Right atrium auricular region (tissue), 2 donors: ENCODE measurements around the gene PPBP. TPM values are rescaled to one million over a fixed set of nuclear protein-coding genes. Genes with fewer than 3 reads are reported as not detected.
A peak's percentile ranks its signal among the peaks of the same experiment; 100 is the strongest.

Experiments used
- DNase-seq: peaks from one replicate; pipeline ENCODE4 v3.0.0-alpha.2; 2019; ENCODE audit warnings: low spot score
- H3K27ac ChIP-seq, 2 donors: fragments of 200-600 bp; sonication (generic); 1 replicate in 1 of 2; 2 replicates in 1 of 2; pipeline ENCODE4 v1.5.1; 2016 to 2019
- H3K27me3 ChIP-seq, 2 donors: fragments of 200-600 bp; sonication (generic); one replicate each; pipeline versions ENCODE4 v1.5.1 to v1.6.0; 2017 to 2019
- H3K36me3 ChIP-seq: fragments of 200-600 bp; sonication (generic); one replicate; pipeline ENCODE4 v1.5.1; 2016
- H3K4me1 ChIP-seq, 2 donors: fragments of 200-600 bp; sonication (generic); one replicate each; pipeline versions ENCODE4 v1.5.1 to v1.6.0; 2017 to 2019
- H3K4me3 ChIP-seq, 2 donors: fragments of 200-600 bp; sonication (generic); 1 replicate in 1 of 2; 2 replicates in 1 of 2; pipeline ENCODE4 v1.5.1; 2017 to 2019; ENCODE audit warnings: mild to moderate bottlenecking in 1 of 2, moderate library complexity in 1 of 2
- H3K9me3 ChIP-seq, 2 donors: fragments of 200-600 bp; sonication (generic); one replicate each; pipeline ENCODE4 v1.5.1; 2019
- CTCF ChIP-seq, 2 donors: fragments of 200-600 bp; sonication (generic); IDR thresholded peaks; one replicate each; pipeline ENCODE4 v1.5.1; 2019; ENCODE audit warnings: antibody characterized with exemption in 2 of 2
- total RNA-seq, 2 donors: library from RNA; depleted of rRNA; stranded (reverse); fragments of >200 nt; gene quantifications; one replicate each; pipeline ENCODE4 v1.1.0, GENCODE V29; 2016

PPBP gene, protein sequence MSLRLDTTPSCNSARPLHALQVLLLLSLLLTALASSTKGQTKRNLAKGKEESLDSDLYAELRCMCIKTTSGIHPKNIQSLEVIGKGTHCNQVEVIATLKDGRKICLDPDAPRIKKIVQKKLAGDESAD
- total RNA-seq: 1 to 10 TPM in 1 of 2 donors, not detected in 1; 1.6 TPM

DNA sequence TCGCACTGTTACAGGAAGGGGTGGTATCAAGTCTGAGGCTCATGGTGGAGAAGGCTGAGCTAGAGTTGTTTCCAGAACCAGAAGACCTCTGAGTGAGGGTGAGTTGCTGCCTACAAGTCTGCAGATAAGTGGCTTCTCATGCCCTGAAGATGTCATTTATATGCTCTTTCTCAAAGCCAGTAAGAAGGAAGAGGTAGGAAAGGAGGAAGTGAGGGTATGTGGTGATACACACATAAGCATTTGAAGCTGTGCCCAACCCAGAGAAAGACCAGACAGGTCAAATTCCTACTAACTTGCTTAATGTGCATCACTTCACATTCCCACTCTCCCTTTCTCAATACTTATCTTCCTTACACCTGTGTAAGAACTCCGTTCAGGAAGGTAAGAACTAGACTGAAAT lies at the start of gene PPBP:
Gene PPBP (minus strand): TSS at position 130 of the 400 bp plus-strand sequence. CDS start 87 bp downstream, at position 43.
- no peak for TF ChIP-seq CTCF (IDR thresholded peaks at IDR 0.05)
- no peaks in the 10 kb centered on the region for H3K9me3 ChIP-seq
- DNase-seq: no peak
- H3K27ac ChIP-seq: no peak within 1 kb of the TSS
- no peaks in the 10 kb centered on the region for H3K27me3 ChIP-seq
- no peaks in the 10 kb centered on the region for H3K4me1 ChIP-seq
- H3K36me3 ChIP-seq: no peaks in the 10 kb centered on the region
- H3K4me3 ChIP-seq: no peak within 1 kb of the TSS

- DNase-seq: no peak
- no peak for TF ChIP-seq CTCF (IDR thresholded peaks at IDR 0.05)
- H3K4me1 ChIP-seq: peaks cover 3 to 8% of the 10 kb centered on the region in 2 donors
- H3K27me3 ChIP-seq: no peaks in the 10 kb centered on the region
- no peaks in the 10 kb centered on the region for H3K9me3 ChIP-seq
- no peak overlapping the region for H3K27ac ChIP-seq
- H3K36me3 ChIP-seq: no peaks in the 10 kb centered on the region
- peak overlapping the region in 1 of 2 donors; percentile 66 for H3K4me3 ChIP-seq
Observed at GRCh38 chr4:74037076-74037955, 49.3 kb upstream of the PPBP start.

- TF ChIP-seq CTCF (IDR thresholded peaks at IDR 0.05): no peak
- H3K4me3 ChIP-seq: no peak overlapping the region
- peaks cover 0 to under 1% of the 10 kb centered on the region in 2 donors for H3K9me3 ChIP-seq
- H3K27me3 ChIP-seq: no peaks in the 10 kb centered on the region
- DNase-seq: no peak
- peaks cover 3 to 8% of the 10 kb centered on the region in 2 donors for H3K4me1 ChIP-seq
- no peak overlapping the region for H3K27ac ChIP-seq
- no peaks in the 10 kb centered on the region for H3K36me3 ChIP-seq
Observed at GRCh38 chr4:74033739-74034138, 45.7 kb upstream of the PPBP start.

DNA sequence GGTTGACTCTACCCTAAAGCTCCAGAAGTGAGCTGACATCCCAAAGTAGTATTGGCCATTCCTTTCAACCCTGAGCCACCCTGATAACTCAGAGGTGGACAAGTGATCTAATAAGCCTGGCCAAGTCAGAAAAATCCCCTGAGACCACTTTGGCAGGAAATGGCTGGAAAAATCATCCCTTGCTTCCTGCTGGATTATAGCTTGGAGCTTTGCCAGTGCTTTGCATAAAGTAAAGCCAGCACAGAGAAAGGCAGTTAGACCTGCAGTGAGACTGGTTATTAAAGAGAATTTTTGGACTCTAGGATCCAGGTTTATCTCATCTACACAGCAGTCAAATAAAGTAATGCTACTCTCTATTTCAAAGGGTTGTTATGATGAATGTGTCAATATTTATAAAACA lies 44.1 kb upstream of the PPBP start:
- Histone ChIP-seq H3K9me3 (peaks cover 0 to 8% of the 10 kb centered on the region in 2 donors), H3K4me1 (no peaks in the 10 kb centered on the region), H3K36me3 (no peaks in the 10 kb centered on the region), H3K27ac (no peak overlapping the region), H3K27me3 (no peaks in the 10 kb centered on the region), H3K4me3 (no peak overlapping the region)
- TF ChIP-seq CTCF (IDR thresholded peaks at IDR 0.05): no peak
- no peak for DNase-seq

GRCh38 chr4:74031576-74031975 lies 43.6 kb upstream of the PPBP start:
- Histone ChIP-seq H3K4me1 (no peaks in the 10 kb centered on the region), H3K27me3 (no peaks in the 10 kb centered on the region), H3K9me3 (peaks cover 0 to 8% of the 10 kb centered on the region in 2 donors), H3K36me3 (no peaks in the 10 kb centered on the region), H3K27ac (no peak overlapping the region), H3K4me3 (no peak overlapping the region)
- TF ChIP-seq CTCF (IDR thresholded peaks at IDR 0.05): no peak
- DNase-seq: no peak
